ENCODE results near the gene HERC5.

The HERC5 gene

DNA sequence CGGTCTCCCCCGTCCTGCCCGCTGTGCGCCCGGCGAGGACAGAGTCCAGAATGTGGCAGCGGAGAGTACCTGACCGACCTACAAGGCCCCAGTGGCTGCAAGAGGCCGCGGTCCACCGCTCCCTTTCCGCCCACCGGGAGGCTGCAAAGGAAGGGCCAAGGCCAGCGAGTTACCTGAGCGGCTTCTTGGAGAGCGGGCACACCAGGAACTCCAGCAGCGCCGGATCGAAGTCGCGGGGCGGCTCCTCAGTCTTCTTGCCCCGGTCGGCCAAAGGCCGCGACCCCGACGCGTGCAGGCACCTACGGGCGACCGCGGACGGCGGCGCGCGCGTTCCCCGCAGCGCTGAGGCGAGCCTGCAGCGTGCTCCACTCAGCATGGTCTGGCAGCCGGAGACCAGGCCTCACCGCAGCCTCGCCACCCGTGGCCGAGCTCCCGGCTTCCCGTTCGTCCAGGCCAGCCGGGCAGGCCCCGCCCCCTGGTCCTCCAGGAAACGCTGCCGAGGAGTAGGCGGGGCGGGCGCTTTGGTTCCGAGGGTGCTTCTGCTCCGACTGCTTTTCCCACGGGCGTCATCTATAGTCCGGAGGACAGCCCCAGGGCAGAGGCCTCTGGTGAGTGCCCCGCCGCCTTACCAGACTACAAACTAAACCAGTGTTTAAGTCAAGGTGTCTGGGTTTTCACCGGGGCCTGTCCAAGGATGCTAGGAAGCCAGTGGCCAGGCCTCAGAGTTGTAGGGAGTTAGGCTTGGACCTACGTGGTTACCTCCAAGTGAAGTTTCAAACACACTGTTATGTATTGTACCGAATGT lies 66.6 kb downstream of the HERC5 start, which contains the start of gene PYURF:
Gene PYURF (minus strand): TSS at position 452 of the 805 bp plus-strand sequence. CDS start 76 bp downstream, at position 376.
- DNase-seq: peak; percentile 86

DNA sequence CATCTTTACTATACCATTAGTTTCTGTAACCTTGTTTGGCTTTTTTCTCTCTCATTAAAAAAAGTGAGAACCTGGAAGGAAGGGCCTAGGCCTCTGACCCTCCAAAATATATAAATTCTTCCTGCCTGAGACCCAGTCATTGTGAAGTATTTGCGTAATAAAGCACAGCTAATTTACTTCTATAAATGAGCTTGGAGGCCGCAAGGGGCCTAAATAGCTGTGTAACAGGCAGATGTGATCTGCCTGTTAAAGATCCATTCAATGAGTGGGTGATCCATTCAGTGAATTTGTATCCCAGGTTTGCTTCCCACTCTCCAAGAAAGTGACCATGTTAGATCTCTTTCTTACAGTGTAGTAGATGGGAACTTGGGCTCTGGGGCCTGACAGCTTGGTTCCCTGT lies 67.3 kb downstream of the HERC5 start:
- no peak for DNase-seq

DNA sequence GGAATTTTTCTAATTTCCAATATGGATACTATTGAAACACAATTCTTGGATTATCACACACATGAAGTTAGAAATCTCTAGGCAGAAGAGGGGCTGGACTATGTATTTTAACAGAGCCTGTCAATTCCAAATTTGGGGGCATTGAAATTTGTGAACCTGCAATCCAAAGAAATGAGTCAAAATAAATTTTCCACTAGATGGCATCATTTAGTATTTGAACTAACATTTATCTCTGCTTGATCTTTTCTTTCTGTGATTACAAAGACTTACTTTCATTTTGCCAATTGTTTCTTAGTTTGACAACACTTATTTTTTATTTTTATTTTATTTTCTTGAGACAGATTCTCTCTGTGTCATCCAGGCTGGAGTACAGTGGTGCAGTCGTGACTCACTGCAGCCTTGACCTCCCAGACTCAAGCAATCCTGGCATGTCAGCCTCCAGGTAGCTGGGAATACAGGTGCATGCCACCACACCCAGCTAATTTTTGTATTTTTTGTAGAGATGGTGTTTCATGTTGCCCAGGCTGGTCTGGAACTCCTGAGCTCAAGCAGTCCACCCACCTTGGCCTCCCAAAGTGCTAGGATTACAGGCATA lies 69.4 kb downstream of the HERC5 start:
- peak; percentile 23 for DNase-seq

DNA sequence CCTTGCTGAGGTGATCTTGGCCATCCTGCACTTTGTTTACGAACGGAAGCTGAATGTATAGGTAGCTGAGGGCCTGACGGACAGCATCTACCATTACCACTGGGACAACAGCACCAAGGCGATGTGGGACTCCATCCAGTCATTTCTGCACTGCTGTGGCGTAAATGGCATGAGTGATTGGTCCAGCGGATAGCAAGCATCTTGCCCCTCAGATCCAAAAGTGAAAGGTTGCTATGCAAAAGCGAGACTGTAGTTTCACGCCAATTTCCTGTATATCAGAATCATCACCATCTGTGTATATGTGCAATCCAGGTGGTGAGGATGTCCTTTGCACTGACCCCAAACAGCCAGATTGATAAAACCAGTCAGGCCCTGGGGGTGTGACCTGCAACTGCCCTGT lies 70.9 kb downstream of the HERC5 start:
- no peak for DNase-seq

DNA sequence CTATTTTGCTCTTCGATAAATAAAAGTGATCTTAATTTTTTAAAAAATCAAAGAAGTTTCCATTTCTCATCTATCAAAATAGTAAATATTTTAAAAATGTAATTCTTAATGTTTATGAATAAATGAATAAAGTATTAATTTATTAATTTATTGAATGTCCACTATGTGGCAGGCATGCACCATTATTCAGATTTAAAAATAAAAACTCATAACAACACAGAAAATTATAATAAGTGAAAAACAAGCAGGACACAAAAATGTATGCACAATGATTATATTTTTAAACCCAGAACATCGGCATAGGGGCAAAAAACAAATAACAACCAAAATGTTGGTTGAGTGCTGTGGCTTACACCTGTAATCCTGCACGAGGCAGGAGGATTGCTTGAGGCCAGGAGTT lies 71.9 kb downstream of the HERC5 start:
- DNase-seq: peak; percentile 22

DNA sequence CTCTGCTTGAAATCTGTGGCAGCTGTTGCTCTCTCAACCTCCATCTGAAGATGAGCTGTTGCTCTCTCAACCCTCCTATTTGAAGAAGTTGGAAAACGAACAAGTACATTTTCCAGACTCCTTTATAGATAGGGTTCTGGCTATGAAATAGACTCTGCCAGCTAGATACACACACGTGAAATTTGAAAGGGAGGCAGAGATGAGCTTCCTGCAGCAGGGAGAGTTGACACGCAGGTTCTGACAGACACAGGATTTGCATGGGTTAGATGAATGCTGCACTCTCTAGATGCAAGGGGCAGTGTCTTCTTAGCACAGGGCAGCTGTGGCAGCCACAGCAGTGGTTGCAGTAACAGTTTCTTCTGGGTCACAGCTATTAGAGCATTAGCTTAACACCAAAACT lies 74.6 kb downstream of the HERC5 start:
- DNase-seq: no peak

DNA sequence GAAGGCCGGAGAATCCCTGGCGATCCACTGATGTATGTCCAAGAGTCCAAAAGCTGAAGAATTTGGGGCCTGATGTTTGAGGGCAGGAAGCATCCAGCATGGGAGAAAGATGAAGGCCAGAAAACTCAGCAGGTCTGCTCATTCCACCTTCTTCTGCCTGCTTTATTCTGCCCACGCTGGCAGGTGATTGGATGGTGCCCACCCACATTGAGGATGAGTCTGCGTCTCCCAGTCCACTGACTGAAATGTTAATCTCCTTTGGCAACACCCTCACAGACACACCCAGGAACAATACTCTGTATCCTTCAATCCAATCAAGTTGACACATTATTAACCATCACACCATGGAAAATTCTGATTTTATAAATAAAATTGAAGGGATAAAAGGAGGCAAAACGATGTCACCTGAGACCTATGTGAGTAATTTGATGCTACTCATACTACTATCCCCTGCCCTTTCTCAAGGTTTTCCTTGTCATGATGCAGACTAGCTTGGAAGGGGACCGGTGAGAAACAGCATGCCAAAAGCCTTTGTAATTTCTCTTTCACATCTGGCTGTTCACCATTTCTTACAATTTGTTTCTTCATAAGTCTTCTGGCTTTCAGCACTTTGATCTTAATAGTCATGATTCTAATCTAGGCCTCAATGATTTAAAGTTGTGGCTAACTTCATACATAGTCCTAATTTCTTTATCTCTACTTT lies 76.3 kb downstream of the HERC5 start:
- peak; percentile 64 for DNase-seq

DNA sequence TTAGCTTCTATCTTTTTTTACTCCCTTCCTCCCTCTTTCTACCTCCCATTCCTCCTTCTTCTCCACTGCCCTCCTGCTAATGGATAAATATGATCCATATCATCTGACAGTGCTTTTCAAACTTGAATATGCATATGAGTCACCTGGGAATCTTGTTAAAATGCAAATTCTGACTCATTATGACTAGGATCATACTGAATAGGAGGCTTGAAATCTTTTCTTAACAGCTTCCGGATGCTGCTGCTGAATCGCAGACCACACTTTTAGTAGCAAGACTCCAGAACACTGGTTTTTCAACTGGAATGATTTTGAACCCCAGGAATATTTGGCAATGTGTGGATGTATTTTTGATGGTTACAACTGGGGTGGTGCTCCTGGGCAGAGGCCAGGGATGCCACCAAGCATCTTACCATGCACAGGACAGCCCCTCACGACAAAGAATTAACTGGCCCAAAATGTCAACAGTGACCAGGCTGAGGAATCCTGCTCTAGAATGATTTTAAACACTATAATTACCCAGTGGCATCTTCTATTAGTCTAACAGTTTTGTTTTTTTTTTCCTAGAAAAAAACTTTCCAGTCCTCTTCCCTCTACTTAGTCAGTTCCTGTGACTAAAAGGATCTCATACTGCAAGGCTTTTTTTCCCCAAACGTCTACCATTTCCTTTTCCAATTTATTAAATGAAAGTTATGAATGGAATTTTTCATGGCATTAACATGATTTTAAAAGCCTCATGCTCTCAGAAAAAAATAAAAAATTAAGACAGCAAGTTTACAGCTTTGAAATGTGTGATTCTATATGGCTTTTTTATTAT lies 77.2 kb downstream of the HERC5 start:
- peak; percentile 85 for DNase-seq

DNA sequence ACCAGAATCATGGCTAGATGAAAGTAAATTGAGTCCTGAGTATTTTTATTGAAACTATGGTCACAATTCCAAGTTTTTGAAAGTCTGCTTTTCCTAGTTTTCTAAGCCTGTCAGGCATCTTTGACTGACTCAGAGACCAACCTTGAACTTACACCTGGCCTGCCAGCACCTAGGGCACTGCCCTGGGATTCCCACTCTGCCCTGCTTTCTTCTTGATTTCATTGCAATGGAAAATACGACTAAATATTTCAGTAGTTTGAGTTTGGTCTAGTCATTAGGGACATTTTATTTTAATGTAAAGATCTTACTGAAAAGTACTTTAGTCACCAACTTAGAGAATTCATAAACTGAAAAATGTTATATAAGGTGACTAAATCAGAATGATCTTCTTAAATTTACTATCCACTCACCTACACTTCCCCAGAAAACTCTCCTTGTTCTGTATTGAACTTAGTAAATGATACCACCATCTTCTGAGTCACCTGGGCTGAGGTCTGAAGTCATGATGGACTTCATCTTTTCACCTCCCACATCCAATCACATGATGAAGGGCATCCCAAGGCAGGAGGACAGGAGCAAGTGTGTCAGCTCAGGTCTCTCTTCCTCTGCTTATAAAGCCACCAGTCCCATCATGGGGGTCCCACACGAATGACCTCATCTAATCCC lies 78.3 kb downstream of the HERC5 start:
- no peak for DNase-seq

DNA sequence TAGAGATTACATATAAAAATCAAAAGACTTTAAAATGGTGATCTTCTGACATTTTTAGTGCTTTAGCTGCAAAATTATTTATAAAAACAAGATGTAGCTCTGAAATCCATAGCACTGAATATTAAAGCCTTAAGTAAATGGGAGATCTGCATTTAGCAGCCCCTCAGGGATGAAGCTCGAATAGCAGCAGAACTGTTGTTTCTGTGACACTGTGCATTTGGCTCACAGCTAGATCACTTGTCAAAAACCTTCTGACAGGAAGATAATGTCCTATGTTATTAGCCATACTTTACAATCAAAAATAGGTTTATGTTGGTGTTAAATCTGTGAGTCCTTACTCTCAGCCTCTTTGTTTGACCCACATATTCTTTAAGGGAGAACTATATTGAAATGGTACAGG lies 80.8 kb downstream of the HERC5 start:
- DNase-seq: no peak

DNA sequence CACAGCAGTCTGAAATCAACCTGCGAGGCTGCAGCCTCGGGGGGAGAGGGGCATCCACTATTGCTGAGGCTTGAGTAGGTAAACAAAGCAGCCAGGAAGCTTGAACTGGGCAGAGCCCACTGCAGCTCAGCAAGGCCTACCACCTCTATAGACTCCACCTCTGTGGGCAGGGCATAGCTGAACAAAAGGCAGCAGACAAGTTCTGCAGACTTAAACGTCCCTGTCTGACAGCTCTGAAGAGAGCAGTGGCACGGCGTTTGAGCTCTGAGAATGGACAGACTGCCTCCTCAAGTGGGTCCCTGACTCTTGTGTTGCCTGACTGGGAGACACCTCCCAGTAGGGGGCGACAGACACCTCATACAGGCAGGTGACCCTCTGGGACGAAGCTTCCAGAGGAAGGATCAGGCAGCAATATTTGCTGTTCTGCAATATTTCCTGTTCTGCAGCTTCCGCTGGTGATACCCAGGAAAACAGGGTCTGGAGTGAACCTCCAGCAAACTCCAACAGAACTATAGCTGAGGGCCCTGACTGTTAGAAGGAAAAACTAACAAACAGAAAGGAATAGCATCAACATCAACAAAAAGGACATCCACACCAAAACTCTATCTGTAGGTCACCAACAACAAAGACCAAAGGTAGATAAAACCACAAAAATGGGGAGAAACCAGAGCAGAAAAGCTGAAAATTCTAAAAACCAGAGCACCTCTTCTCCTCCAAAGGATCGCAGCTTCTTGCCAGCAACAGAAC lies 82.6 kb downstream of the HERC5 start:
- peak; percentile 8 for DNase-seq

DNA sequence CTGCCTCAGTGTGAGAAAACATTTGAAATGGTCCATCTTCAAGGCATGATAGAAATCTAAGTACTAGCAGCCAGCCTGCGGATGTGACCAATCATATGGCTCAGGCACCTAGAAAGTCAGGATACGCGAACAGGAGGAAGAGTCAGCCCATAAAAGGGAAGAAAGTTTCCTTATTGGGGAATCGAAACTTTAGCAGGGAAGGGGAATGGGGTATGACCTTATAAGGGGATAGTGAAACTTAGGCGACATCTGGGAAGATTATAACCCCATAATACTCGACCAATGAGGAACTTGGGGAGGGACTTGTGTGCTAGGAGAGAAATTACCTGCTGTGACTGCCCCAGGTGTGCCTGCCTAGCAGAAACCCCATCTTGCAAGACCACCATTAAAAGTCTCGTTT lies 92.9 kb downstream of the HERC5 start:
- no peak for DNase-seq
